ENCODE measurements around the gene PDIA4.

Gene PDIA4

GRCh38 chr7:149007146-149007545 is 21.2 kb downstream of the PDIA4 start:
- no peak for DNase-seq
- in situ Hi-C loops (cut with HindIII; ENCODE audit: low pct_ligation_motif_present, low pct_unique_long_range_greater_than_20kb, low sequenced_read_pairs): no loop called here

DNA sequence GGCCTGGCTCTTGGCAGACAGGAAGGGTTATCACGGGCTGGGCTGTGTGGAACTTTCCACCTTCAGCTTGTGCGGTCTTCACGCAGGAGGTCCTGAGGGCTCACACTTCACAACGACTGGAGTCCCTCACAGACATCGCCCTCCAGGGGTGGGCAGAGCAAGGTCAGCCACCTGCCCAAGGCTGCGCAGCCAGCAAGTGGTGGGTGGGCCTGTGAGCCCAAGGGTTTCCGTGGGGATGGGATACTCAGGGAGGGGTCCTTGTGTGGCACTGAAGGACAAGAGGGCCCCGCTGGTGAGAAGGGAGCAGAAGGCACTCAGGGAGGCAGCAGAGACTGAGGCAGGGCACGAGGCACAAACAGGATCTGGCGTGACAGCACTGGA is 22.0 kb downstream of the PDIA4 start:
- no peak for DNase-seq
- in situ Hi-C loops (cut with HindIII; ENCODE audit: low pct_ligation_motif_present, low pct_unique_long_range_greater_than_20kb, low sequenced_read_pairs): no loop called here

- in situ Hi-C loops (cut with HindIII; ENCODE audit: low pct_ligation_motif_present, low pct_unique_long_range_greater_than_20kb, low sequenced_read_pairs): no loop called here
- peak; percentile 73 for DNase-seq
These were observed 22.6 kb downstream of the PDIA4 start for GRCh38 chr7:149005427-149006344.

GRCh38 chr7:149004405-149005370 is 23.6 kb downstream of the PDIA4 start:
- in situ Hi-C loops (cut with HindIII; ENCODE audit: low pct_ligation_motif_present, low pct_unique_long_range_greater_than_20kb, low sequenced_read_pairs): no loop called here
- no peak for DNase-seq

DNA sequence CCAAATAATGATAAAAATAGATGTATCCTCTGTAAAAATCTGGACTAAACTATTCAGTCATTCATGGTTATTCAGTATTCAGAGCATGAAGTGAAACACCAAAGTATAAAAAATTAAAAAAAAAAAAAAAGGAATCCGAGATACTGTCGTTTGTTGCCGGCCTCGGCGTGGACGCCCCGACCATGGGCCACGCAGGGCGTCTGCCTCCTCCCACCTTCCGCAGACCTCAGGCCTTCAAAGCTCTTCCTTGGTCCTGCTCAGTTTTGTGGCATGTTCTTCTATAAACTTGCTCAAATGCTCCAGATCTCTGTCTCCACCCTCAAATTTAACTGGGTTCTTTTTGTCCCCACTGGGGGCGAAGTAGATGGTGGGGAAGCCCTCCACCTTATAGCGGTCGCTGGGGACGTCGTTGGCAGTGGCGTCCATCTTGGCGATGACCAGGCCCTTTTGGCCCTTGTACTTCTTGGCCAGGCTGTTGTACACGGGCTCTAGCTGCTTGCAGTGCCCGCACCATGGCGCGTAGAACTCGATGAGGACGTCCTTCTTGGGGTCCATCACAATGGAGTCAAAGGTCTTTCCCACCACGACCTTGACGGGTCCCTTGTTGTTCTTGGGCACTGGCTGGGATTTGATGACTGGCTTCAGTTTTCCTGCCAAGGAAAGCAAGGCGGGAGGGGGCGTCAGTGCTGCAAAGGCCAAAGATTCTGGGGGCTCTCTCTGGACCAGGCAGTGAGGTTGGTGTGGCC is 24.6 kb downstream of the PDIA4 start:
- no peak for DNase-seq
- in situ Hi-C loops (cut with HindIII; ENCODE audit: low pct_ligation_motif_present, low pct_unique_long_range_greater_than_20kb, low sequenced_read_pairs): no loop called here

- in situ Hi-C loops (cut with HindIII; ENCODE audit: low pct_ligation_motif_present, low pct_unique_long_range_greater_than_20kb, low sequenced_read_pairs): no loop called here
- no peak for DNase-seq
These were observed 25.3 kb downstream of the PDIA4 start for GRCh38 chr7:149003018-149003417.

DNA sequence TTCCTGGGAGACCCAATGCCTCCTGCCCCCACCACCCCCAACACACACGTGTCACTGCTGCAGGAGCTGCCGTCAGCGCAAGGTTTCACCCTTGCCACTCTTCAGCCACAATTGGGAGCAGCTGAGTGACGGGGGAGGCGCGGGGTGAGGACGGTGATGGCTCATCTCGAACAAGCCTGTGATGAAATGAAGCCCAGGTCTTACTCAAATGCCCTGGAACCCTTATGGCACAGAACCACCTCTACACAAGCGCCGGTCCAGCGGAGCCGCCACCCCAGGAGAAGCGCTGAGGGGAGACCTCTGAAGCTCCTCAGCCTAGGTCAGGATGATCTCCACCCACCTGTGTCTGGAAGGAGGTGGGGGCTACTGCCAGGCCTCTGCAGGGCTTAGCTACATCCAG is 25.7 kb downstream of the PDIA4 start:
- in situ Hi-C loops (cut with HindIII; ENCODE audit: low pct_ligation_motif_present, low pct_unique_long_range_greater_than_20kb, low sequenced_read_pairs): no loop called here
- DNase-seq: no peak

DNA sequence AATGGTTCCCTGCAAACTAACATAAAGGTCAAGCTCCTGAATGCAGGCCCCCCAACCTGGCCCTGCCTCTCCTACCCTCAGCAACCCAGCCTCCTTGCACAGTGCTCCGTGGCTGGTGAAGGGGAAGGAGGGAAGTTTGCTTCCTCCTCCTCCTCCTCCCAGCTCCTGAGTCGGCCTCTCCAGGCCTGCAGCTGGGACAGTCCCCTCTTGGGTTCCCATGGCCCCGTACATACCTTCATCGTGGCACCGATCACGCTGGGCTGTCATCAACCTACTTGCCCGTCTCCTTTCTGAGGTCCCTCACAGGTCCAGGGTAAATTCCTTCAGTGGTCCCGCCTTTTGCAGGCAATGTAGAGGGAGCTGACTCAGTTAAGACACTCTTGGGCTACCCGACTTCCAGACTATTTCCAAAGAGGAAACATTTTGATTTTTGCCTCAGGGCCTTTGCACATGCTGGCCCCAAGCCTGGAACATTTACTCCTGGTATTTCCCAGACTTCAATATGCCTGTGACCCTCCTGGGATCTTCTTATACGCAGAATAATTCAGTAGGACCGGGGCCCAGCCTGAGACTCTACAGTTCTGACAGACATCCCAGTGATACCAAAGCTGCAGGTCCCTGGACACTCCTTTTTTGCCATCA is 26.8 kb downstream of the PDIA4 start:
- in situ Hi-C loops (cut with HindIII; ENCODE audit: low pct_ligation_motif_present, low pct_unique_long_range_greater_than_20kb, low sequenced_read_pairs): no loop called here
- no peak for DNase-seq

DNA sequence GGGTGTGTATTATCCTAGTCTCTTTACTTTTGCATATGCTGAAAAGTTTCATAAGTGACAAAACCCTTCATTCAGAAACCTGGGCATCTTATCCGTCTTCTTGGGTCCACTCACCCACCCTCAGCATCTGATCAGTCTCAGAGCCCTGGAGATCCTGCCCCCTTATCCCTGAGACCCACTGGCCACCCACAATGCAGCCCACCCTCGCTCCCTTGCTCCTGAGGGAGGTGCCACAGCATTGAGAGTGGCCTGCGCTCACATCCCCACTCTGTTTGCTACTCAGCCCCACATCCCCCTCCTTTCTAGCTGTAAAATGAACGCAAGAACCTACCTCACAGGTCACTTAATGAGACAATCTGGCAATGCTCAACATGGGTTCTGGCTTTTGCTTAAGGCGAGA is 27.3 kb downstream of the PDIA4 start:
- no peak for DNase-seq
- in situ Hi-C loops (cut with HindIII; ENCODE audit: low pct_ligation_motif_present, low pct_unique_long_range_greater_than_20kb, low sequenced_read_pairs): no loop called here

GRCh38 chr7:148999192-148999591 is 29.1 kb downstream of the PDIA4 start:
- DNase-seq: no peak
- in situ Hi-C loops (cut with HindIII; ENCODE audit: low pct_ligation_motif_present, low pct_unique_long_range_greater_than_20kb, low sequenced_read_pairs): no loop called here

- in situ Hi-C loops (cut with HindIII; ENCODE audit: low pct_ligation_motif_present, low pct_unique_long_range_greater_than_20kb, low sequenced_read_pairs): no loop called here
- no peak for DNase-seq
These were observed 30.8 kb downstream of the PDIA4 start for GRCh38 chr7:148997497-148997896.

DNA sequence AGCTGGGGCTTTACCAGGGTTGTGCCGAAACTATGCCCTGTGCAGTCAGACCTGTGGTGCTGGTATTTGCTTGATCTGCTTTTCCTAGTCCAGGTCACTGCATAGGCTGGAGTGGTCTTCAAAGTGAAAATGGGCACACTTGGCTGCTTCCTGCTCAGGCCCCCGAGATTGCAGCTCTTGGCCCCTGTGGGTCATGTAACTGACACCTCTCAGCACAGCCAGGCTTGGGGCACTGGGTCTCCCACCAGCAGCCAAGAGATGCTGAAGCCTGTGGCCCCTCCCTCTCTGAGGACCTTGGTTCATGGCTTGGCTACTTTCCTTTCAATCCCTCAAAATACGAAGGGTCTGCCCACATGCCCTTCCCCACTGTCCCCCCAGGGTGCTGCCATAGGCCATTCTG is 33.7 kb downstream of the PDIA4 start:
- DNase-seq: no peak
- in situ Hi-C loops (cut with HindIII; ENCODE audit: low pct_ligation_motif_present, low pct_unique_long_range_greater_than_20kb, low sequenced_read_pairs): no loop called here

- DNase-seq: no peak
- in situ Hi-C loops (cut with HindIII; ENCODE audit: low pct_ligation_motif_present, low pct_unique_long_range_greater_than_20kb, low sequenced_read_pairs): no loop called here
These were observed 35.1 kb downstream of the PDIA4 start for GRCh38 chr7:148993193-148993592.

GRCh38 chr7:148991536-148991935 is 36.8 kb downstream of the PDIA4 start:
- no peak for DNase-seq
- in situ Hi-C loops (cut with HindIII; ENCODE audit: low pct_ligation_motif_present, low pct_unique_long_range_greater_than_20kb, low sequenced_read_pairs): no loop called here

GRCh38 chr7:148987751-148988512 is 40.4 kb downstream of the PDIA4 start:
- in situ Hi-C loops (cut with HindIII; ENCODE audit: low pct_ligation_motif_present, low pct_unique_long_range_greater_than_20kb, low sequenced_read_pairs): no loop called here
- DNase-seq: peak; percentile 46

DNA sequence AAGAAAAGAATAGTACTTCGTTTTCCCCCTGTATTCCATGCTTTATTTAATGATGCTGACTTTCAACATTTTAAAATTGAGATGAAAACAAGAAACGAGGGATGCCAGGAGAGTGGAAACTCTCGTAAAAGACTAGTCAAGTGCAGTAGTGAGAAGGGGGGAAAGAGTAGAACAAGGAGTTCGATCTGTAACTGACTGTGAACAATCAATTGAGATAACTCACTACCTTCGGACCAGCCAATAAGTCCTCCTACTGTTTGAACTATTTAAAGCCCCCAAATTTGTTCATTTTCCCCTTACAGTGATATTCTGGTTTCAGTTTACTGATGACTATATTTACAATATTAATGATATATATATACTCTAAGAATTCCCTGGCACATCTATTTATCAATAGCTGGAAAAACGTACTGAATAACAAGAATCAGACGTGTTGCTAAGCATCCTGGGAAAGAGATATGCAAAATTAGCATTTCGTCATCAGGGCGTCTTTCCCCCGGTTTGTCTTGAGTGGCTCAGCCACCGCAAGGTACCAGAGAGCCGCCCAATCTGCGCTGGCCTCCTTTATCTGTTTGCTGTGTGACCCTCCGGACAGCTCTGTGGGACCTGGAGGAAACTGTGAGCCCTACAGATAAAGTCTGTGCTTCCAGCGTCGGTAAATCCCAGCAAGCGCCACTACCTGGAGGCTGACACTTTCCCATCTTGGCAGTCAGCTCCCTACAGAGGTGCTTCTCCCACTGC is 41.1 kb downstream of the PDIA4 start:
- in situ Hi-C loops (cut with HindIII; ENCODE audit: low pct_ligation_motif_present, low pct_unique_long_range_greater_than_20kb, low sequenced_read_pairs): no loop called here
- peak; percentile 95 for DNase-seq

- in situ Hi-C loops (cut with HindIII; ENCODE audit: low pct_ligation_motif_present, low pct_unique_long_range_greater_than_20kb, low sequenced_read_pairs): no loop called here
These were observed 41.6 kb downstream of the PDIA4 start for GRCh38 chr7:148986742-148987009.

More at GRCh38 chr7:148986742-148987009, 41.6 kb downstream of the PDIA4 start:
- DNase-seq: no peak
